ENCODE measurements around the gene CCDC171.
A peak's percentile ranks its signal among the peaks of the same experiment; 100 is the strongest.

CCDC171 gene

GRCh38 chr9:15618540-15619331 is 65.9 kb downstream of the CCDC171 start:
- no peak overlapping the region for H3K9ac ChIP-seq (ENCODE audit: low read length)
- 0 out of 2 replicates have a peak, but pooled peaks cover 6% of the 10 kb centered on the region for H3F3A ChIP-seq (ENCODE audit: insufficient read depth)
- no peaks in the 10 kb centered on the region for H3K27me3 ChIP-seq (ENCODE audit: low read length)
- H3K36me3 ChIP-seq (ENCODE audit: low read length), result no peaks in the 10 kb centered on the region
- no peak overlapping the region for H3K27ac ChIP-seq (ENCODE audit: low read depth, low read length)
- no peak overlapping the region for H3K4me3 ChIP-seq (ENCODE audit: insufficient read depth, low read length, poor library complexity, severe bottlenecking)
- TF ChIP-seq EZH2phosphoT487 (conservative IDR thresholded peaks at IDR 0.05; ENCODE audit: low read length) (no peak), CTCF (IDR thresholded peaks at IDR 0.05; ENCODE audit: insufficient read depth, low read length, poor library complexity, severe bottlenecking) (no peak)
- H3K79me2 ChIP-seq (ENCODE audit: insufficient read depth, low read length), result no peaks in the 10 kb centered on the region
- H2AFZ ChIP-seq (ENCODE audit: low read depth, low read length, severe bottlenecking), result no peak overlapping the region
- no peak overlapping the region for H3K4me2 ChIP-seq (ENCODE audit: low read depth, low read length, poor library complexity, severe bottlenecking)
- H4K20me1 ChIP-seq (ENCODE audit: low read depth, low read length), result no peaks in the 10 kb centered on the region
- H3K9me3 ChIP-seq (ENCODE audit: insufficient read depth, low read length), result no peaks in the 10 kb centered on the region
- H3K9me2 ChIP-seq (replicated peaks; ENCODE audit: insufficient read depth, low read length), result no peaks in the 10 kb centered on the region

GRCh38 chr9:15622318-15622971 is 69.6 kb downstream of the CCDC171 start:
- H3K9ac ChIP-seq (ENCODE audit: low read length), result no peak overlapping the region
- H3K79me2 ChIP-seq (ENCODE audit: insufficient read depth, low read length), result no peaks in the 10 kb centered on the region
- no peaks in the 10 kb centered on the region for H3K9me2 ChIP-seq (replicated peaks; ENCODE audit: insufficient read depth, low read length)
- H4K20me1 ChIP-seq (ENCODE audit: low read depth, low read length), result no peaks in the 10 kb centered on the region
- no peak overlapping the region for H2AFZ ChIP-seq (ENCODE audit: low read depth, low read length, severe bottlenecking)
- H3K27ac ChIP-seq (ENCODE audit: low read depth, low read length), result no peak overlapping the region
- no peaks in the 10 kb centered on the region for H3K9me3 ChIP-seq (ENCODE audit: insufficient read depth, low read length)
- 0 out of 2 replicates have a peak, but pooled peaks cover 6% of the 10 kb centered on the region for H3F3A ChIP-seq (ENCODE audit: insufficient read depth)
- H3K36me3 ChIP-seq (ENCODE audit: low read length), result no peaks in the 10 kb centered on the region
- no peak overlapping the region for H3K4me2 ChIP-seq (ENCODE audit: low read depth, low read length, poor library complexity, severe bottlenecking)
- H3K27me3 ChIP-seq (ENCODE audit: low read length), result no peaks in the 10 kb centered on the region
- TF ChIP-seq EZH2phosphoT487 (conservative IDR thresholded peaks at IDR 0.05; ENCODE audit: low read length), result no peak
- TF ChIP-seq CTCF (IDR thresholded peaks at IDR 0.05; ENCODE audit: insufficient read depth, low read length, poor library complexity, severe bottlenecking), result peak; percentile 53
- H3K4me3 ChIP-seq (ENCODE audit: insufficient read depth, low read length, poor library complexity, severe bottlenecking), result no peak overlapping the region

GRCh38 chr9:15635752-15636151 is 82.9 kb downstream of the CCDC171 start:
- Histone ChIP-seq H3F3A (ENCODE audit: insufficient read depth) (no peaks in the 10 kb centered on the region), H3K9me3 (ENCODE audit: insufficient read depth, low read length) (no peaks in the 10 kb centered on the region), H3K4me3 (ENCODE audit: insufficient read depth, low read length, poor library complexity, severe bottlenecking) (no peak overlapping the region), H3K9ac (ENCODE audit: low read length) (no peak overlapping the region), H4K20me1 (ENCODE audit: low read depth, low read length) (no peaks in the 10 kb centered on the region), H3K36me3 (ENCODE audit: low read length) (no peaks in the 10 kb centered on the region), H2AFZ (ENCODE audit: low read depth, low read length, severe bottlenecking) (no peak overlapping the region), H3K4me2 (ENCODE audit: low read depth, low read length, poor library complexity, severe bottlenecking) (no peak overlapping the region), H3K27me3 (ENCODE audit: low read length) (no peaks in the 10 kb centered on the region), H3K27ac (ENCODE audit: low read depth, low read length) (no peak overlapping the region), H3K9me2 (replicated peaks; ENCODE audit: insufficient read depth, low read length) (no peaks in the 10 kb centered on the region), H3K79me2 (ENCODE audit: insufficient read depth, low read length) (no peaks in the 10 kb centered on the region)
- TF ChIP-seq EZH2phosphoT487 (conservative IDR thresholded peaks at IDR 0.05; ENCODE audit: low read length), result no peak
- no peak for TF ChIP-seq CTCF (IDR thresholded peaks at IDR 0.05; ENCODE audit: insufficient read depth, low read length, poor library complexity, severe bottlenecking)

Data from SU-DHL-6 (cell line).